Activated CD4-positive, alpha-beta T cell treated with anti-CD3 and anti-CD28 coated beads for 36 hours (primary cell): Measurements from ENCODE around the gene GPLD1. TPM values are rescaled to one million over a fixed set of nuclear protein-coding genes. Genes with fewer than 3 reads are reported as not detected.
"Not testable (repeated sequence)": the region's sequence is repeated elsewhere in the genome, so short reads cannot be mapped to it uniquely, and the experiment has no call there.

ENCODE experiments used
- ATAC-seq: fragments of 200-7000 bp; cut with Tn5 transposase; one replicate; pipeline ENCODE4 v1.10.0; 2021; ENCODE audit warnings: mild to moderate bottlenecking, moderate library complexity
- CTCF ChIA-PET: fragments of 350-600 bp; sonication (Branson Sonifier 250); formaldehyde crosslinking; loops from one replicate; lab custom pipeline; 2021; ENCODE audit warnings: antibody characterized with exemption; lab: Charles Lee
- POLR2A ChIA-PET: fragments of 350-600 bp; sonication (Branson Sonifier 250); formaldehyde crosslinking; loops from one replicate; lab custom pipeline; 2021; ENCODE audit warnings: antibody characterized with exemption, inconsistent platforms; lab: Charles Lee
- DNase-seq: peaks from one replicate; pipeline ENCODE4 v3.0.0-alpha.2; 2020
- H3K27ac Mint-ChIP-seq: one replicate; pipeline ENCODE4 v1.8.0; 2021; ENCODE audit warnings: mixed read lengths
- H3K27me3 Mint-ChIP-seq: one replicate; pipeline ENCODE4 v1.8.0; 2021; ENCODE audit warnings: mixed read lengths
- H3K36me3 Mint-ChIP-seq: one replicate; pipeline ENCODE4 v1.8.0; 2021; ENCODE audit warnings: low read depth, mixed read lengths
- H3K4me1 Mint-ChIP-seq: one replicate; pipeline ENCODE4 v1.8.0; 2021; ENCODE audit warnings: mixed read lengths
- H3K4me3 Mint-ChIP-seq: one replicate; pipeline ENCODE4 v1.8.0; 2021; ENCODE audit warnings: mild to moderate bottlenecking, moderate library complexity, mixed read lengths
- H3K9me3 Mint-ChIP-seq: one replicate; pipeline ENCODE4 v1.8.0; 2021; ENCODE audit warnings: low read depth, mixed read lengths
- intact Hi-C, 2 experiments: fragments of 100-400 bp; cut with DNase I in 1 of 2; cut with micrococcal nuclease in 1 of 2; formaldehyde crosslinking; loops; one replicate each; pipeline versions ENCODE4 v1.14.2 to v1.15.1; 2022 to 2024; cut with DNase I, micrococcal nuclease
- total RNA-seq, 2 experiments: library from RNA; stranded (reverse); gene quantifications; one replicate each; pipeline ENCODE4 v1.2.3, GENCODE V29; 2021

Gene GPLD1
- total RNA-seq, 2 experiments from 2014 or later = 0.62 to 0.67 TPM

- no peaks in the 10 kb centered on the region for H3K4me1 Mint-ChIP-seq
Measured at GRCh38 chr6:24431045-24431451, 58.3 kb downstream of the GPLD1 start.

DNA sequence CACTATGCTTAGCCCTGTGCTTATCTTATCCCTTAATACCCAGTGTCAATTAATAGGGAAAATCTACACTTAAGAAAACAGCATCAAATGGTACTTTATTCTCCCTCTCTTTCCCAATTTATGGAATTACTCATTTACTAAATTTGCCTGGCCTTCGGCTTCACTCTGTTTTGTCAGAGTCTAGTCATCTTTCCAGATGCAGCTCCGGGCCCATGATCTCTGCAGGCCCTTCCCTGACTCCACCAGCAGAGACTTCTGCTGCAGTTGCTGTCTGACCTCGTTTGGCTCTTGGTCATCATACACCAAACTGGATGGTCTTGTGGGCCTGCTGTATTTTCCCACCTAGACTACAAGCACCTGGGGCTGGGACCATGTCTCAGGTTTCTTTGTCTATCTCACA, 59.3 kb downstream of the GPLD1 start:
- ATAC-seq = no peak
- Mint-ChIP-seq H3K27me3 (no peaks in the 10 kb centered on the region), H3K27ac (no peak overlapping the region), H3K9me3 (no peaks in the 10 kb centered on the region), H3K4me3 (no peak overlapping the region), H3K36me3 (peaks cover 11% of the 10 kb centered on the region), H3K4me1 (no peaks in the 10 kb centered on the region)
- ChIA-PET POLR2A (no interaction called here), CTCF (interaction anchor here (0.7 to 1.2 kb wide), 6 partner anchors 11 to 91 kb away, joined by 3 to 5 read pairs (median 3); no protein-coding TSS in a partner anchor)
- intact Hi-C loops = loop anchor here in 1 of 2 experiments (5.0 kb wide), 2 partner anchors 92 to 267 kb away; no protein-coding TSS in a partner anchor
- DNase-seq = no peak

More at GRCh38 chr6:24431045-24431451, 58.3 kb downstream of the GPLD1 start:
- no peak for ATAC-seq
- Mint-ChIP-seq H3K9me3 (no peaks in the 10 kb centered on the region), H3K27ac (no peak overlapping the region), H3K36me3 (peaks cover 11% of the 10 kb centered on the region), H3K27me3 (no peaks in the 10 kb centered on the region), H3K4me3 (no peak overlapping the region)
- POLR2A ChIA-PET = no interaction called here
- CTCF ChIA-PET = interaction anchor here (0.7 to 1.5 kb wide), 7 partner anchors 10 to 135 kb away, joined by 3 to 5 read pairs (median 3); no protein-coding TSS in a partner anchor
- intact Hi-C loops = loop anchor here in 1 of 2 experiments (5.0 kb wide), 2 partner anchors 91 to 266 kb away; no protein-coding TSS in a partner anchor
- no peak for DNase-seq

DNA sequence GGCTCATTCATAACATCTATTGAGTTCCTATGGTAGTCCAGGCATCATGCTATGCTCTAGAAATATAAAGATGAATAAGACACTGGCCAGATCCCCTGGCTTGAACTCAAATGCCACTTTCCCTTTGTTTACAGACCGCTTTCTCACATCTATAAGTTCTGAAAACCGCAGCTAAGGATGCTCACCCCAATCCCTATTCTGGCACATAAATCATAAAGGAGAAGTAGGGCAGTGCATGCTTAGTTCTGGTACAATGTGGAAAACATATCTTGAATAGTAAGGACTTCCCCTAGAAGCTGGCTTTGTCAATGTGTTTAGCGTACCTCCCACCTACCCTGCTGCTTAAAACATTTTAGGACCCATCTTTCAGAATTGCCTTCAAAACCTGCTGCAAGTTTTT, 60.2 kb downstream of the GPLD1 start:
- no peak for ATAC-seq
- no peak overlapping the region for H3K27ac Mint-ChIP-seq

DNA sequence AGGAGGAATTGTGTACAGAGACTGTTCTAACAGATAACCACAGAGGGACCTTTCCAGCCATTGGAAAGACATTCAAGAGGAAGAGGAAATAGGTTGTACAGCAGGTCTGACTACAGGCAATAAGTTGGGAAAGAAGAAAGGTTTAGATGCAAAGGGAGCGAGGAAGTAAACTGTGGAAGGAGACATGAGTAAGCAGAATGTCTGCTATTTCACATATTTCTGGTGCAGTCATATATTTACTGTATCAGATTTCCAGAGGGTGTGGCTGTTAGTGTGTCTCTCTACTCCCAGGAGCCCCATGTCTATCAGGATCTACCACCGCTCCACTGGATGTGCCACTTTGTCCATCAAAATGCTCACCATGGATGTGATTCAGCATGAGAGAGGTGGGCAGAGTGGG, 60.8 kb downstream of the GPLD1 start:
- CTCF ChIA-PET = no interaction called here

More for the DNA sequence above, 60.2 kb downstream of the GPLD1 start:
- Mint-ChIP-seq H3K9me3 (no peaks in the 10 kb centered on the region), H3K4me3 (no peak overlapping the region), H3K4me1 (no peaks in the 10 kb centered on the region), H3K36me3 (peaks cover 20% of the 10 kb centered on the region), H3K27me3 (no peaks in the 10 kb centered on the region)
- CTCF ChIA-PET = no interaction called here
- DNase-seq = no peak
- POLR2A ChIA-PET = no interaction called here
- intact Hi-C loops = no loop called here

DNA sequence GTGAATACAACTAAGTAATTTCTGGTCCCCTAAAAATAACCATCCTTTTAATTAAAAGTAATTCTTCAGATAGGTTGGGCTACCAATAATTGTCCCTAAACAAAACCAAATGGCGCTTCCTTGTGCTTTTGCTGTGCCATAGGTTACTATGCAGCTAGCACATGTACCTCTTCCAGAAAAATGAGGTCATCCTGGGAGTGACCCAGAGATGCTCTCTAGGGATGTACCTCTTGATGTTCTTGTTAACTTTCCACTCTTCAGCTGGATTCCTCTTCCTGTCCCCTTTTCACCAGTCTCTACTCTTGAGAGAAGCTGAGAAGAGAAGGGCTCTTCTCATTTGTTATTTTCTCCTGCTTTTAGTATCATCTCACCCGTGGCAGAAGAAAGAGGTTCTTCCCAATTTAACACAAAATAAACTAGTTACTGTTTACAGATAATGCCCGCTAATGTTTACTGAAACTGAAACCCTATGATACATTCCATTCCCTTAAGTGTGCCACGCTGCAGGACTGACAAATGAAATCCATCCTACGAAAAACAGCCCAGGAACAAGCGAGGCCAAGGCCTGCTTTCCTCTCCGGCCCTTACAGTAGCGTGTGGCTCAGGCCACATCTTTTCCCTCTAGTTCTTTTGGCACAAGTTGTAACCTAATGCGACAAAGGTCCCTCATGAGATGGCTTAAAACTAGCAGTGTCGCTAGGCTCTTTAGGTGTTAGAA, 62.5 kb downstream of the GPLD1 start:
- no peaks in the 10 kb centered on the region for H3K27me3 Mint-ChIP-seq
- POLR2A ChIA-PET = no interaction called here
- H3K27ac Mint-ChIP-seq = peak overlapping the region; percentile 51
- CTCF ChIA-PET = no interaction called here
- no peaks in the 10 kb centered on the region for H3K9me3 Mint-ChIP-seq
- H3K4me3 Mint-ChIP-seq = no peak overlapping the region
- peaks cover 25% of the 10 kb centered on the region for H3K36me3 Mint-ChIP-seq
- no peak for ATAC-seq
- DNase-seq = no peak
- intact Hi-C loops = no loop called here
- no peaks in the 10 kb centered on the region for H3K4me1 Mint-ChIP-seq

More for the DNA sequence above, 60.8 kb downstream of the GPLD1 start:
- no peak overlapping the region for H3K4me3 Mint-ChIP-seq
- no peak for ATAC-seq
- DNase-seq = no peak
- no peaks in the 10 kb centered on the region for H3K9me3 Mint-ChIP-seq
- intact Hi-C loops = no loop called here
- POLR2A ChIA-PET = no interaction called here
- H3K36me3 Mint-ChIP-seq = peaks cover 21% of the 10 kb centered on the region
- H3K4me1 Mint-ChIP-seq = no peaks in the 10 kb centered on the region
- no peaks in the 10 kb centered on the region for H3K27me3 Mint-ChIP-seq
- H3K27ac Mint-ChIP-seq = no peak overlapping the region

- ATAC-seq = no peak
- peaks cover 31% of the 10 kb centered on the region for H3K36me3 Mint-ChIP-seq
- H3K27me3 Mint-ChIP-seq = no peaks in the 10 kb centered on the region
- ChIA-PET POLR2A (interaction anchor here (0.6 kb wide), 1 partner anchor 59 kb away, joined by 3 read pairs; no protein-coding TSS in a partner anchor), CTCF (interaction anchor here (0.6 kb wide), 1 partner anchor 13 kb away, joined by 3 read pairs; no protein-coding TSS in a partner anchor)
- no peaks in the 10 kb centered on the region for H3K9me3 Mint-ChIP-seq
- H3K4me1 Mint-ChIP-seq = no peaks in the 10 kb centered on the region
- no peak overlapping the region for H3K4me3 Mint-ChIP-seq
- H3K27ac Mint-ChIP-seq = no peak overlapping the region
- no peak for DNase-seq
- intact Hi-C loops = no loop called here
Measured at GRCh38 chr6:24425091-24425490, 64.3 kb downstream of the GPLD1 start.

DNA sequence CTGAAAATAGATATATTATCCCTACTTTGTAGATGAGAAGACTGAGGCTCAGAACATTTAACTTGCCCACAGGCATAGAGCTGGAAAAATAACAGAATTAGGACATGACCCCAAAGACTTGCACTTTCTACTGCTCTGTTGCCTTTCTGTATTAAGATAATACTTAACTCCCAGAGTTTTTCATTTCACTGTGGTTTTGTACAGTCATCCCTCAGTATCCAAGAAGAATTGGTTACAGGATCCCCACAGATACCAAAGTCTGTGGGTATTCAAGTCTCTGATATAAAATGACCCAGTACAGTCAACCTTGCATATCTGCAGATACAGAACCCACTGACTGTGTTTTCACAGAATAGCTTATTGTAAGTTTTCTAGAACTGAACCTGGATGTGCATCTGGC, 69.9 kb downstream of the GPLD1 start:
- no peaks in the 10 kb centered on the region for H3K9me3 Mint-ChIP-seq
- no peak overlapping the region for H3K27ac Mint-ChIP-seq
- H3K27me3 Mint-ChIP-seq = no peaks in the 10 kb centered on the region
- ChIA-PET CTCF (no interaction called here), POLR2A (no interaction called here)
- DNase-seq = no peak
- intact Hi-C loops = no loop called here
- peaks cover 36% of the 10 kb centered on the region for H3K36me3 Mint-ChIP-seq
- no peak for ATAC-seq
- no peak overlapping the region for H3K4me3 Mint-ChIP-seq
- H3K4me1 Mint-ChIP-seq = no peaks in the 10 kb centered on the region

DNA sequence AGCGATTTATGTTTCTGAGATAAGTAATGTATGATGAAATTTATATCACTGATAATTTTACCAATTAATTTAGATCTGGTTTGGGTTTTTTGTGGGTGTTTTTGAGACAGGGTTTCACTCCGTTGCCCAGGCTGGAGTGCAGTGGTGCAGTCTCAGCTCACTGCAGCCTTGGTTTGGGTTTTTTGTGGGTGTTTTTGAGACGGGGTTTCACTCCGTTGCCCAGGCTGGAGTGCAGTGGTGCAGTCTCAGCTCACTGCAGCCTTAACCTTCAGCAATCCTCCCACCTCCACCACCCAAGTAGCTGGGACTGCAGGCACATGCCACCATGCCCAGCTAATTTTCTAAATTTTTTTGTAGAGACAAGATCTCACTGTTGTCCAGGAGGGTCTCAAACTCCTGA, 73.6 kb downstream of the GPLD1 start:
- Mint-ChIP-seq H3K36me3 (peaks cover 39% of the 10 kb centered on the region), H3K4me1 (no peaks in the 10 kb centered on the region), H3K27me3 (no peaks in the 10 kb centered on the region), H3K9me3 (no peaks in the 10 kb centered on the region), H3K27ac (no peak overlapping the region), H3K4me3 (no peak overlapping the region)
- ChIA-PET POLR2A (no interaction called here), CTCF (interaction anchor here (1.6 kb wide), 1 partner anchor 8 kb away, joined by 3 read pairs; no protein-coding TSS in a partner anchor)
- no peak for ATAC-seq
- no peak for DNase-seq
- intact Hi-C loops = no loop called here

DNA sequence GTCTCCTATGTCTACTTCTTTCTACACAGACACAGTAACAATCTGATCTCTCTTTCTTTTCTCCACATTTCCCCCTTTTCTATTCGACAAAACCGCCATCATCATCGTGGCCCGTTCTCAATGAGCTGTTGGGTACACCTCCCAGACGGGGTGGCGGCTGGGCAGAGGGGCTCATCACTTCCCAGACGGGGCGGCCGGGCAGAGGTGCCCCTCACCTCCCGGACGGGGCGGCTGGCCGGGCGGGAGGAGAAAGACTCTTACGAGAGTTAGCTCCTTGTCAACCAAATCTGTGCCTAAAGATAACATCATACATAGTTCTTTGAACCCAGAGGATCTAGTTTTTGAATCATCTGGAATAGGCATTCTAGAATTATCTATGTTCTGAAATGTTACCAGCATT, 74.8 kb downstream of the GPLD1 start:
- H3K4me1 Mint-ChIP-seq, H3K27ac Mint-ChIP-seq, intact Hi-C loops, H3K4me3 Mint-ChIP-seq, H3K9me3 Mint-ChIP-seq, ATAC-seq, POLR2A ChIA-PET, H3K27me3 Mint-ChIP-seq, DNase-seq: not testable (repeated sequence)
- peaks cover 34% of the 10 kb centered on the region for H3K36me3 Mint-ChIP-seq
- CTCF ChIA-PET = interaction anchor here (0.7 to 1.6 kb wide), 3 partner anchors 9 to 132 kb away, joined by 3 to 5 read pairs (median 3); no protein-coding TSS in a partner anchor

DNA sequence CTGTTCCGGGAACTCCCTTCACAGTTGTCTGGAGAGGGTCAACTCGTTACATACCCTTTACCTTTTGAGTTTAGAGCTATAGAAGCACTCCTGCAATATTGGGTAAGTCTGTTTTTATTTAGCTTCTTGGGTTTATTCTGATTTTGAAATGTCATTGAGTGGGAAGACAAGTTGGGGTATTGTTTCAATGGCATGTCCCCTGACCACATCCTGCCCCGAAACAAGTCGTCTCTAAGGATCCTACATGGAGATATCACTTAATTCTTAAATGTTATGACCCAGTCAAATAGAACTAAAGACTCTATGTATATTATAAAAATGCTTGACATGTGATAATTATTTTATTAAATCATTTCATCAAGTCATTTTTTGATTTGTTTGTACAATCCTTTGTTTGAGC, 77.1 kb downstream of the GPLD1 start:
- Mint-ChIP-seq H3K4me3 (no peak overlapping the region), H3K9me3 (no peaks in the 10 kb centered on the region), H3K27ac (no peak overlapping the region), H3K27me3 (no peaks in the 10 kb centered on the region), H3K36me3 (peaks cover 28% of the 10 kb centered on the region), H3K4me1 (peaks cover 3% of the 10 kb centered on the region)
- ChIA-PET POLR2A (no interaction called here), CTCF (interaction anchor here (0.8 kb wide), 2 partner anchors 8 to 13 kb away, joined by 3 read pairs; no protein-coding TSS in a partner anchor)
- intact Hi-C loops = no loop called here
- ATAC-seq (no peak), DNase-seq (no peak)

GRCh38 chr6:24410622-24411021, 78.8 kb downstream of the GPLD1 start:
- Mint-ChIP-seq H3K27me3 (no peaks in the 10 kb centered on the region), H3K36me3 (peaks cover 24% of the 10 kb centered on the region), H3K27ac (no peak overlapping the region), H3K4me3 (no peak overlapping the region), H3K9me3 (no peaks in the 10 kb centered on the region), H3K4me1 (peaks cover 3% of the 10 kb centered on the region)
- ATAC-seq (no peak), DNase-seq (no peak)
- intact Hi-C loops = no loop called here
- POLR2A ChIA-PET = no interaction called here
- CTCF ChIA-PET = no interaction called here
